Upper lobe of right lung (tissue), 1 donor: ENCODE results near the gene TULP4. TPM values are rescaled to one million over a fixed set of nuclear protein-coding genes. Genes with fewer than 3 reads are reported as not detected.

ENCODE experiments used
- ATAC-seq: fragments of 200-7000 bp; cut with Tn5 transposase; one replicate; pipeline ENCODE4 v1.9.1; 2020; ENCODE audit warnings: mild to moderate bottlenecking, moderate library complexity
- DNase-seq: peaks from one replicate; pipeline ENCODE4 v3.0.0-alpha.2; 2020
- H3K27ac ChIP-seq: fragments of 200-600 bp; one replicate; pipeline ENCODE4 v1.8.0; 2022
- H3K27me3 ChIP-seq: fragments of 200-600 bp; one replicate; pipeline ENCODE4 v1.8.0; 2022; ENCODE audit warnings: mild to moderate bottlenecking
- H3K36me3 ChIP-seq: fragments of 200-600 bp; one replicate; pipeline ENCODE4 v1.8.0; 2022
- H3K4me1 ChIP-seq: fragments of 200-600 bp; one replicate; pipeline ENCODE4 v1.8.0; 2022
- H3K4me3 ChIP-seq: fragments of 200-600 bp; one replicate; pipeline ENCODE4 v1.8.0; 2022; ENCODE audit warnings: mild to moderate bottlenecking
- H3K9me3 ChIP-seq: fragments of 200-600 bp; one replicate; pipeline ENCODE4 v1.8.0; 2022
- intact Hi-C: fragments of 100-400 bp; cut with DNase I; formaldehyde crosslinking; loops from one replicate; pipeline ENCODE4 v1.11.0; 2022
- total RNA-seq: library from RNA; stranded (reverse); fragmentation: NEBNext Ultra II Directional; extraction: Animal tissue kit (Norgen Biotek cat#: 25700); gene quantifications from one replicate; pipeline ENCODE4 v1.2.1, GENCODE V29; 2021
- TF ChIP-seq, protein P1 (sequence below): fragments of 200-600 bp; IDR thresholded peaks from one replicate; pipeline ENCODE4 v1.8.0; 2022; ENCODE audit warnings: antibody characterized with exemption
- donor health status: DM: no; HTN: yes; CAD: no; lungs with severe emphysema.

Gene TULP4
- total RNA-seq, 1 donor from 2014 or later = 94.1 TPM

DNA sequence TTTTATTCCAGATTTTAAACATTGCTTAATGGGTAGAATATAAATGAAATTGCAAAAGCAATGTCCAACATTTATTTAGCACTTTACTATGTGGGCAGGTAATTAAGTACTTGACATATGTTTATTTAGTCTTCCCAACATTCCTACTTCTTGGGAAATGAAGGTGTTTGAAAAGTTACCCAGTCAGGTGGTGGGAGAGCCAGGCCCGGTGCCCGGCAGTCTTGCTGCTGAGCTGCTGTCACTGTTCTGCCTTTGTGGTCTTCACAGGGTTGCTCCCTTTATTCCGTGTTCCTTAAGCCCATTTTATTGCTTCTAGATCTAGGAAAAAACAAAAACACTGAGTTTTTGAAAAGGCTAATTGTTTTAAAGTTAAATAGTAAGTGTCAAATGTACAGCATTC, 42.6 kb upstream of the TULP4 start:
- intact Hi-C loops = no loop called here
- Histone ChIP-seq H3K4me3 (no peak overlapping the region), H3K27ac (no peak overlapping the region), H3K4me1 (peaks cover 7% of the 10 kb centered on the region), H3K27me3 (no peaks in the 10 kb centered on the region), H3K36me3 (no peaks in the 10 kb centered on the region), H3K9me3 (no peaks in the 10 kb centered on the region)
- DNase-seq = no peak
- TF ChIP-seq, protein P1, sequence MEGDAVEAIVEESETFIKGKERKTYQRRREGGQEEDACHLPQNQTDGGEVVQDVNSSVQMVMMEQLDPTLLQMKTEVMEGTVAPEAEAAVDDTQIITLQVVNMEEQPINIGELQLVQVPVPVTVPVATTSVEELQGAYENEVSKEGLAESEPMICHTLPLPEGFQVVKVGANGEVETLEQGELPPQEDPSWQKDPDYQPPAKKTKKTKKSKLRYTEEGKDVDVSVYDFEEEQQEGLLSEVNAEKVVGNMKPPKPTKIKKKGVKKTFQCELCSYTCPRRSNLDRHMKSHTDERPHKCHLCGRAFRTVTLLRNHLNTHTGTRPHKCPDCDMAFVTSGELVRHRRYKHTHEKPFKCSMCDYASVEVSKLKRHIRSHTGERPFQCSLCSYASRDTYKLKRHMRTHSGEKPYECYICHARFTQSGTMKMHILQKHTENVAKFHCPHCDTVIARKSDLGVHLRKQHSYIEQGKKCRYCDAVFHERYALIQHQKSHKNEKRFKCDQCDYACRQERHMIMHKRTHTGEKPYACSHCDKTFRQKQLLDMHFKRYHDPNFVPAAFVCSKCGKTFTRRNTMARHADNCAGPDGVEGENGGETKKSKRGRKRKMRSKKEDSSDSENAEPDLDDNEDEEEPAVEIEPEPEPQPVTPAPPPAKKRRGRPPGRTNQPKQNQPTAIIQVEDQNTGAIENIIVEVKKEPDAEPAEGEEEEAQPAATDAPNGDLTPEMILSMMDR = no peak
- peak; percentile 55 for ATAC-seq

- H3K27ac ChIP-seq = no peak overlapping the region
- TF ChIP-seq, protein P1 = no peak
- H3K36me3 ChIP-seq = no peaks in the 10 kb centered on the region
- intact Hi-C loops = no loop called here
- H3K27me3 ChIP-seq = no peaks in the 10 kb centered on the region
- DNase-seq (no peak), ATAC-seq (peak; percentile 26)
- no peak overlapping the region for H3K4me3 ChIP-seq
- peaks cover 7% of the 10 kb centered on the region for H3K4me1 ChIP-seq
- no peaks in the 10 kb centered on the region for H3K9me3 ChIP-seq
Measured at GRCh38 chr6:158270389-158271127, 41.7 kb upstream of the TULP4 start.

- Histone ChIP-seq H3K4me1 (peaks cover 7% of the 10 kb centered on the region), H3K27ac (no peak overlapping the region), H3K9me3 (no peaks in the 10 kb centered on the region), H3K27me3 (no peaks in the 10 kb centered on the region), H3K36me3 (no peaks in the 10 kb centered on the region), H3K4me3 (no peak overlapping the region)
- ATAC-seq (no peak), DNase-seq (no peak)
- TF ChIP-seq, protein P1 = no peak
- intact Hi-C loops = no loop called here
Measured at GRCh38 chr6:158272324-158272723, 39.9 kb upstream of the TULP4 start.

DNA sequence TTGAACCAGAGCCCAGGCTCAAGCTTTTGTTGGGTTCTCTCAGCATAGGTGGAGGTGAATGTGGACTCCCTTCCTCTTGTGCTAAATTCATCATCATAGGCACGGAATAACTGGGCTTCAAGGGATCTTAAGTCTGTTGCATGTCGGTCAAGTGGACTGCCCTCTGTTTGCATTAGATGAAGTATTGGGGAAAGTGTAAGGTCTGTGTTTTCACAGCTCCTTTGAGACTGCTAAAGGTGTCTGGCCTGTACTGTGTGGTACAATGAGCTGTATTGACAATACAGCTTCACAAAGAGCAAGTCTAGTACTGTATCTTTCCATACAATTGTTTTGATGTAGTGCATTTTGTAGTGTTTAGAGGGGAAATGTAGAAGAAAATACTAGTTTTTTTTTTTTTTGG, 34.3 kb upstream of the TULP4 start:
- H3K27ac ChIP-seq = no peak overlapping the region
- no peaks in the 10 kb centered on the region for H3K27me3 ChIP-seq
- peaks cover under 1% of the 10 kb centered on the region for H3K4me1 ChIP-seq
- no peak for DNase-seq
- H3K4me3 ChIP-seq = no peak overlapping the region
- H3K36me3 ChIP-seq = no peaks in the 10 kb centered on the region
- ATAC-seq = peak; percentile 86
- TF ChIP-seq, protein P1 = no peak
- no peaks in the 10 kb centered on the region for H3K9me3 ChIP-seq
- intact Hi-C loops = no loop called here

DNA sequence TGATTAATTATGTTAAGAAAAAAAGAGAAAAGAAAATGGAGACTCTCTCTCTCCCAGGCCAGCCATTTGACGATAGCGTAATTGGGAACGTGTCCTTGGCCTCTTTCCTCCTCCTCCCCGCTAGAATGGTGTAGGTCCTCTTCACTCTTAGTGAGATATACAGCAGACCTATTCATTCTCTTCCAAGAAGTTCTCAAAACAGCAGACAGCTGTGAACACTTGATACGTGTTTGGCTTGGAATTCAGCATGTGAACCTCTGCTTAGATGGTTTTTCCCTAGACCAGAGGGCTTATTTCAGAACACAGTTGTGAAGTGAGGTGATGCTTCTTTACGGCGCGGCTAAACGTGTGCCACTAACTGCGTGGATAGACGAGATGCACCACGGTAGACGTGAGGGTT, 32.6 kb upstream of the TULP4 start:
- TF ChIP-seq, protein P1 = no peak
- DNase-seq (no peak), ATAC-seq (no peak)
- Histone ChIP-seq H3K4me1 (peaks cover 8% of the 10 kb centered on the region), H3K36me3 (no peaks in the 10 kb centered on the region), H3K27ac (no peak overlapping the region), H3K9me3 (no peaks in the 10 kb centered on the region), H3K4me3 (no peak overlapping the region), H3K27me3 (no peaks in the 10 kb centered on the region)
- intact Hi-C loops = no loop called here
